ENCODE results near the gene MEG3. TPM values are rescaled to one million over a fixed set of nuclear protein-coding genes. Genes with fewer than 3 reads are reported as not detected.

Gene MEG3
- total RNA-seq, 2 donors from 2014 or later, result not detected

GRCh38 chr14:100836941-100837804 lies 11.3 kb downstream of the MEG3 start:
- H3K4me3 Mint-ChIP-seq, result no peak overlapping the region
- H3K9me3 Mint-ChIP-seq, result no peaks in the 10 kb centered on the region
- DNase-seq (ENCODE audit: low spot score) (no peak), ATAC-seq (no peak)
- no peaks in the 10 kb centered on the region for H3K4me1 Mint-ChIP-seq (ENCODE audit: low read depth in 2 of 2)
- no peaks in the 10 kb centered on the region for H3K36me3 Mint-ChIP-seq
- no peak overlapping the region for H3K27ac Mint-ChIP-seq
- H3K27me3 Mint-ChIP-seq, result no peaks in the 10 kb centered on the region

- Mint-ChIP-seq H3K27ac (no peak overlapping the region), H3K4me3 (no peak overlapping the region), H3K4me1 (ENCODE audit: low read depth in 2 of 2) (no peaks in the 10 kb centered on the region), H3K9me3 (no peaks in the 10 kb centered on the region), H3K27me3 (no peaks in the 10 kb centered on the region), H3K36me3 (no peaks in the 10 kb centered on the region)
- ATAC-seq (no peak), DNase-seq (ENCODE audit: low spot score) (no peak)
These were observed 12.0 kb downstream of the MEG3 start for GRCh38 chr14:100837805-100838350.

- H3K27ac Mint-ChIP-seq, result no peak overlapping the region
- ATAC-seq, result no peak
- no peak for DNase-seq (ENCODE audit: low spot score)
- H3K36me3 Mint-ChIP-seq, result no peaks in the 10 kb centered on the region
- H3K9me3 Mint-ChIP-seq, result no peaks in the 10 kb centered on the region
- H3K4me1 Mint-ChIP-seq (ENCODE audit: low read depth in 2 of 2), result no peaks in the 10 kb centered on the region
- no peak overlapping the region for H3K4me3 Mint-ChIP-seq
- no peaks in the 10 kb centered on the region for H3K27me3 Mint-ChIP-seq
These were observed 12.8 kb downstream of the MEG3 start for GRCh38 chr14:100838493-100839314.

- Mint-ChIP-seq H3K36me3 (no peaks in the 10 kb centered on the region), H3K4me3 (no peak overlapping the region), H3K9me3 (no peaks in the 10 kb centered on the region), H3K27me3 (no peaks in the 10 kb centered on the region), H3K4me1 (ENCODE audit: low read depth in 2 of 2) (no peaks in the 10 kb centered on the region), H3K27ac (no peak overlapping the region)
- DNase-seq (ENCODE audit: low spot score) (no peak), ATAC-seq (no peak)
These were observed 13.3 kb downstream of the MEG3 start for GRCh38 chr14:100839315-100839585.

- Mint-ChIP-seq H3K27ac (no peak overlapping the region), H3K4me3 (no peak overlapping the region), H3K36me3 (no peaks in the 10 kb centered on the region), H3K4me1 (ENCODE audit: low read depth in 2 of 2) (no peaks in the 10 kb centered on the region), H3K9me3 (no peaks in the 10 kb centered on the region), H3K27me3 (no peaks in the 10 kb centered on the region)
- DNase-seq (ENCODE audit: low spot score) (no peak), ATAC-seq (no peak)
These were observed 13.8 kb downstream of the MEG3 start for GRCh38 chr14:100839681-100840111.

GRCh38 chr14:100840286-100841065 lies 14.6 kb downstream of the MEG3 start:
- DNase-seq (ENCODE audit: low spot score) (no peak), ATAC-seq (no peak)
- Mint-ChIP-seq H3K4me1 (ENCODE audit: low read depth in 2 of 2) (no peaks in the 10 kb centered on the region), H3K4me3 (no peak overlapping the region), H3K27ac (no peak overlapping the region), H3K9me3 (no peaks in the 10 kb centered on the region), H3K36me3 (no peaks in the 10 kb centered on the region), H3K27me3 (no peaks in the 10 kb centered on the region)

- Mint-ChIP-seq H3K27me3 (no peaks in the 10 kb centered on the region), H3K4me1 (ENCODE audit: low read depth in 2 of 2) (no peaks in the 10 kb centered on the region), H3K27ac (no peak overlapping the region), H3K4me3 (no peak overlapping the region), H3K36me3 (no peaks in the 10 kb centered on the region), H3K9me3 (no peaks in the 10 kb centered on the region)
- no peak for ATAC-seq
- DNase-seq (ENCODE audit: low spot score), result no peak
These were observed 15.3 kb downstream of the MEG3 start for GRCh38 chr14:100841066-100841760.

GRCh38 chr14:100841761-100842403 lies 16.0 kb downstream of the MEG3 start:
- Mint-ChIP-seq H3K27ac (no peak overlapping the region), H3K4me3 (no peak overlapping the region), H3K27me3 (no peaks in the 10 kb centered on the region), H3K4me1 (ENCODE audit: low read depth in 2 of 2) (no peaks in the 10 kb centered on the region), H3K9me3 (no peaks in the 10 kb centered on the region), H3K36me3 (no peaks in the 10 kb centered on the region)
- DNase-seq (ENCODE audit: low spot score), result no peak
- no peak for ATAC-seq

DNA sequence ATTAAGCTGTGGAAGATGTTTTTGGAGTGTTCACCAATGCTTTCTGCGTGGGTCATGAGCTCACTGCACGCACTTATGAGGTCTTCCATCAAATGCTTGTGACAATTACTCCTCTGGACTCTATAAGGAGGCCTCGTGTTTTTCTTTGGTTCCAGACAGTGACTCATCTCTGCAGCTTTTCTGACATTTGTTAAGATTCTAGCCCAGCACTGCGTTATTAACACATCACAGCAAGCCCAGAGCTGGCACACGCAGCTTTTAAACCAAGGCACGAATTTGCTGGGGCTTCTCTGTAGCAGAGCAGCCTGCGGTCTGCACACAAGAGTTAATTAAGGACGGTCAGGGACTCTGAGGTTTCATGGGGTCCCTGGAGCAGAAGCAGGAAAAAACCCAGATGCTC lies 16.9 kb downstream of the MEG3 start:
- DNase-seq (ENCODE audit: low spot score), result no peak
- Mint-ChIP-seq H3K36me3 (no peaks in the 10 kb centered on the region), H3K27ac (no peak overlapping the region), H3K27me3 (no peaks in the 10 kb centered on the region), H3K4me3 (no peak overlapping the region), H3K4me1 (ENCODE audit: low read depth in 2 of 2) (no peaks in the 10 kb centered on the region), H3K9me3 (no peaks in the 10 kb centered on the region)
- no peak for ATAC-seq

GRCh38 chr14:100844082-100844408 lies 18.1 kb downstream of the MEG3 start:
- Mint-ChIP-seq H3K27me3 (no peaks in the 10 kb centered on the region), H3K27ac (no peak overlapping the region), H3K4me3 (no peak overlapping the region), H3K36me3 (no peaks in the 10 kb centered on the region), H3K4me1 (ENCODE audit: low read depth in 2 of 2) (no peaks in the 10 kb centered on the region), H3K9me3 (no peaks in the 10 kb centered on the region)
- DNase-seq (ENCODE audit: low spot score) (no peak), ATAC-seq (no peak)

GRCh38 chr14:100844421-100844820 lies 18.5 kb downstream of the MEG3 start:
- Mint-ChIP-seq H3K27me3 (no peaks in the 10 kb centered on the region), H3K4me3 (no peak overlapping the region), H3K27ac (no peak overlapping the region), H3K9me3 (no peaks in the 10 kb centered on the region), H3K4me1 (ENCODE audit: low read depth in 2 of 2) (no peaks in the 10 kb centered on the region), H3K36me3 (no peaks in the 10 kb centered on the region)
- ATAC-seq (no peak), DNase-seq (ENCODE audit: low spot score) (no peak)

DNA sequence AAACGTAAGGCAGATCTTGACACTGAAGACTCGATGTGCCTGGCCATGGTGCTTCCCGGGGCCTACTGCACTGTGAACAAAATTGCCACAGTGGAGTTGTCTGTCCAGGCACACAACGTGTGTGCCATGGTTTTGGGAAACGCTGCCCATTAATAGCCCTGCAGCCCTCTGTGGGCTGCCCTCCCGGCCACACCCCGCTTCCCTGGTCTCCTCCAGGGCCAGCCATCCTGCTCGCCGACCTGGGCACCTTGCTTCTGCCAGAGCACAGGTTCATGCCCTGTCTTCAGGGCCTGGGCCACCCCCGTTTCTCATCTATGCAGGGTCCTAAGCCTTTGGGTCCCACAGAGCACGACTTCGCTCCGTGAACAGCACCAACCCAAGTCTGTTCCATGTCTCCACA lies 18.9 kb downstream of the MEG3 start:
- Mint-ChIP-seq H3K27me3 (no peaks in the 10 kb centered on the region), H3K4me3 (no peak overlapping the region), H3K27ac (no peak overlapping the region), H3K4me1 (ENCODE audit: low read depth in 2 of 2) (no peaks in the 10 kb centered on the region), H3K9me3 (no peaks in the 10 kb centered on the region), H3K36me3 (no peaks in the 10 kb centered on the region)
- no peak for ATAC-seq
- no peak for DNase-seq (ENCODE audit: low spot score)

DNA sequence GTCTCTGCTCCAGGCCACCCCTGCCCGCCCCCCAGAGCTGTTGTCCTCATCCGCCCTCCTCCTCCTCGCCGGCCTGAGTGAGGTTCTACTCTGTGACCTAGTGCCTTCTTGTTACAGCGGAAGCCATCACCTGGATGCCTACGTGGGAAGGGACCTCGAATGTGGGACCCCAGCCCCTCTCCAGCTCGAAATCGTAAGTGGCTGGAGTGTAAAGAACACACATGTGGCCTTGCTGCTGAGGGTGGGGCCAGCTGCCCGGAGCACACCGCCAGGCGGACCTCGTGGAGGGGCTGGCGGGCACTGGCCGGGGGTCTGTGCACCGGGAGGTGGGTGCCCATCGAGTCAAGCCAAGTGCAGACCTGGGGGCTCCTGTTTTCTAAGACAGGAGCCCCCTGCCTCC lies 19.4 kb downstream of the MEG3 start:
- no peak for ATAC-seq
- Mint-ChIP-seq H3K27ac (no peak overlapping the region), H3K9me3 (no peaks in the 10 kb centered on the region), H3K4me1 (ENCODE audit: low read depth in 2 of 2) (no peaks in the 10 kb centered on the region), H3K36me3 (no peaks in the 10 kb centered on the region), H3K27me3 (no peaks in the 10 kb centered on the region), H3K4me3 (no peak overlapping the region)
- DNase-seq (ENCODE audit: low spot score), result no peak

Measured in natural killer cell treated with Interleukin-12 subunit alpha and Interleukin-12 subunit beta and Interleukin-15 and Interleukin-18, amount 100 ng/mL, for 72 hours (primary cell).